ENCODE measurements around the gene PHLDA3.
"Not testable (repeated sequence)": the region's sequence is repeated elsewhere in the genome, so short reads cannot be mapped to it uniquely, and the experiment has no call there.

PHLDA3 gene

GRCh38 chr1:201486187-201486586, 17.2 kb upstream of the PHLDA3 start:
- DNase-seq: peak; percentile 38 to 50
- TF ChIP-seq POLR2A (IDR thresholded peaks at IDR 0.05; ENCODE audit: low read length) (no peak), GATA1 (IDR thresholded peaks at IDR 0.05; ENCODE audit: low read depth, low read length) (no peak)

- TF ChIP-seq GATA1 (IDR thresholded peaks at IDR 0.05; ENCODE audit: low read depth, low read length) (no peak), POLR2A (IDR thresholded peaks at IDR 0.05; ENCODE audit: low read length) (no peak)
- DNase-seq: no peak
Observed at GRCh38 chr1:201485184-201485774, 16.3 kb upstream of the PHLDA3 start.

GRCh38 chr1:201483373-201483949, 14.5 kb upstream of the PHLDA3 start:
- TF ChIP-seq GATA1 (IDR thresholded peaks at IDR 0.05; ENCODE audit: low read depth, low read length) (no peak), POLR2A (IDR thresholded peaks at IDR 0.05; ENCODE audit: low read length) (no peak)
- no peak for DNase-seq

GRCh38 chr1:201482755-201483154, 13.8 kb upstream of the PHLDA3 start:
- no peak for TF ChIP-seq GATA1 (IDR thresholded peaks at IDR 0.05; ENCODE audit: low read depth, low read length)
- TF ChIP-seq POLR2A (IDR thresholded peaks at IDR 0.05; ENCODE audit: low read length): no peak
- DNase-seq: no peak

- no peak for TF ChIP-seq POLR2A (IDR thresholded peaks at IDR 0.05; ENCODE audit: low read length)
- DNase-seq: peak; percentile 76 to 83
Observed at GRCh38 chr1:201481761-201482493, 12.9 kb upstream of the PHLDA3 start.

- TF ChIP-seq POLR2A (IDR thresholded peaks at IDR 0.05; ENCODE audit: low read length) (no peak), GATA1 (IDR thresholded peaks at IDR 0.05; ENCODE audit: low read depth, low read length) (no peak)
- DNase-seq: no peak
Observed at GRCh38 chr1:201481004-201481380, 12.0 kb upstream of the PHLDA3 start.

GRCh38 chr1:201480231-201481003, 11.4 kb upstream of the PHLDA3 start:
- peak; percentile 55 to 65 for DNase-seq

GRCh38 chr1:201479201-201479730, 10.3 kb upstream of the PHLDA3 start:
- DNase-seq: no peak

More at GRCh38 chr1:201480231-201481003, 11.4 kb upstream of the PHLDA3 start:
- TF ChIP-seq GATA1 (IDR thresholded peaks at IDR 0.05; ENCODE audit: low read depth, low read length): no peak
- no peak for TF ChIP-seq POLR2A (IDR thresholded peaks at IDR 0.05; ENCODE audit: low read length)

GRCh38 chr1:201478666-201479065, 9.7 kb upstream of the PHLDA3 start:
- not testable (repeated sequence) for DNase-seq

More at GRCh38 chr1:201479201-201479730, 10.3 kb upstream of the PHLDA3 start:
- TF ChIP-seq POLR2A (IDR thresholded peaks at IDR 0.05; ENCODE audit: low read length): no peak
- no peak for TF ChIP-seq GATA1 (IDR thresholded peaks at IDR 0.05; ENCODE audit: low read depth, low read length)

- no peak for DNase-seq
- no peak for TF ChIP-seq POLR2A (IDR thresholded peaks at IDR 0.05; ENCODE audit: low read length)
- no peak for TF ChIP-seq GATA1 (IDR thresholded peaks at IDR 0.05; ENCODE audit: low read depth, low read length)
Observed at GRCh38 chr1:201476670-201477344, 7.8 kb upstream of the PHLDA3 start.

- no peak for DNase-seq
- TF ChIP-seq GATA1 (IDR thresholded peaks at IDR 0.05; ENCODE audit: low read depth, low read length): no peak
- TF ChIP-seq POLR2A (IDR thresholded peaks at IDR 0.05; ENCODE audit: low read length): no peak
Observed at GRCh38 chr1:201475915-201476669, 7.1 kb upstream of the PHLDA3 start.

- no peak for TF ChIP-seq POLR2A (IDR thresholded peaks at IDR 0.05; ENCODE audit: low read length)
- no peak for TF ChIP-seq GATA1 (IDR thresholded peaks at IDR 0.05; ENCODE audit: low read depth, low read length)
- no peak for DNase-seq
Observed at GRCh38 chr1:201475130-201475529, 6.1 kb upstream of the PHLDA3 start.

- DNase-seq: no peak
Observed at GRCh38 chr1:201473296-201473695, 4.3 kb upstream of the PHLDA3 start.

GRCh38 chr1:201472321-201472720, 3.3 kb upstream of the PHLDA3 start:
- DNase-seq: not testable (repeated sequence)

More at GRCh38 chr1:201473296-201473695, 4.3 kb upstream of the PHLDA3 start:
- TF ChIP-seq GATA1 (IDR thresholded peaks at IDR 0.05; ENCODE audit: low read depth, low read length) (no peak), POLR2A (IDR thresholded peaks at IDR 0.05; ENCODE audit: low read length) (no peak)
